ENCODE results near the gene UNC93A.

The UNC93A gene

DNA sequence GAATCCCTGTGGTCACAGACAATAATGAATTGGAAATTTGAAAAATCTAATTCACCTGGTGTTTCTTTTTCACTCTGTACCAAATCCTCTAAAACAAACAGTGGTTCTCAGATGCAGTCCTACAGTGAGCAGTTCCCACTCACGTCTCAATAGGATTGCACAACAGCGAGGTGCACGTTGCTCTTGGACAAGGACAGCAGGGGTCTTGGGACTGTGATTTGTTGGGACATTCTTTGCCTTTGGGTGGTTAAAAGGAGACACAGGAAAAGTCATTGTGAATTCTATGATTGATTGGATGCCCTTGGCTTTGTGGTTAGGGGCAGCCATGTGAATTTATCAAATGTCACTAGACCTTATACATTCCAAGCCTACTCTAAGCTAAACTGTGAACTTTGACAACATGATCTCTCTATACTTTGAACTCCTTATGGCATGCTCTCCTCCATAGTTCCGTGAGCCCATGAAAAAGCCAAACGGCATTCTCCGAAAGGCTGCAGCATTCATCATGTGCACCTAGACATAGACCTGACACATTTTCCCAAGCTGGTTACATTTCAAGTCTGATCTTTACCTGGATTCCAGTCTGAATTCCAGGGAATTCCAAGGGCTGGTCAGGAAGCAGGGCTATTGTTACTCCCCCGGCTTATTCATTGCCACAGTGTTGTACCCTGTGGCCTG is 647 bp downstream of the UNC93A start:
- TF ChIP-seq, protein P1, sequence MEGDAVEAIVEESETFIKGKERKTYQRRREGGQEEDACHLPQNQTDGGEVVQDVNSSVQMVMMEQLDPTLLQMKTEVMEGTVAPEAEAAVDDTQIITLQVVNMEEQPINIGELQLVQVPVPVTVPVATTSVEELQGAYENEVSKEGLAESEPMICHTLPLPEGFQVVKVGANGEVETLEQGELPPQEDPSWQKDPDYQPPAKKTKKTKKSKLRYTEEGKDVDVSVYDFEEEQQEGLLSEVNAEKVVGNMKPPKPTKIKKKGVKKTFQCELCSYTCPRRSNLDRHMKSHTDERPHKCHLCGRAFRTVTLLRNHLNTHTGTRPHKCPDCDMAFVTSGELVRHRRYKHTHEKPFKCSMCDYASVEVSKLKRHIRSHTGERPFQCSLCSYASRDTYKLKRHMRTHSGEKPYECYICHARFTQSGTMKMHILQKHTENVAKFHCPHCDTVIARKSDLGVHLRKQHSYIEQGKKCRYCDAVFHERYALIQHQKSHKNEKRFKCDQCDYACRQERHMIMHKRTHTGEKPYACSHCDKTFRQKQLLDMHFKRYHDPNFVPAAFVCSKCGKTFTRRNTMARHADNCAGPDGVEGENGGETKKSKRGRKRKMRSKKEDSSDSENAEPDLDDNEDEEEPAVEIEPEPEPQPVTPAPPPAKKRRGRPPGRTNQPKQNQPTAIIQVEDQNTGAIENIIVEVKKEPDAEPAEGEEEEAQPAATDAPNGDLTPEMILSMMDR (IDR thresholded peaks at IDR 0.05; ENCODE audit: low read depth, low read length), result no peak

DNA sequence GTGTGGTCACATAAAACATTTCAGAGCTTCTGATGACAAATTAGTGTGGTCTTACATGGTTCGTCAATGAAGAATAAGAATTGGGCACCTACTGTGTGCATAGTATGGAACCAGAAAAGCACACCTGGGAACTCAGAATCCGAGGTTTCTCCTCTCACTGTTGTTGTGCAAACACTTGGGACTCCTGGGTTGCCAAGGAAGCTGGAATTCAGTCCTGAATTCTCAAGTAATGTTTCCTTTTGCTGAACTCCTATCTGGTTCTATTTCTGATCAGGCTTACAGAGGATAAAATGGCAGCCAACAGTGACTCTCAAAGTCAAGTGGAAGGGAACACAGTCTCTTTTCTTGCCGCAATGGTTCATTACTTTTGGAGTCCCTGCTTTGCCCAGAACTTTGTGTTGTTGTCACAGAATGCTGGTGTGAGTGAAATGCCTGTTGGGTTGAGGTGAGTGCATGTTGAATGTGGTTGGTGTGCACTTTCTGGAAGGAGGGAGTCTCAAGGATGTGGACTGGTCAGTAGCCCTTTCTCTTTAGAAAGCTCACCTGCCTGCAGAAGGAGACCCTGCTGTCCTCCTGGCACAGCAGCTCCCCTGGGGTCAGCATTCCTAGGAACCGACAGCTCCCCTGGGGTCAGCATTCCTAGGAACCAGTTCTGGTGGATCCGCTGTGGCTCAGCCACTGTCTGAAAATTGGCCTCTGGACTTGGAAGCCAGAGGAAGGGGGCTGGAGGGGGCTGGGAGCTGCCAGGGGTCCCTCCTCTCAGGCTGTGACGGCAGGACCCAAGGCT is 1.4 kb downstream of the UNC93A start:
- H3K4me3 ChIP-seq (ENCODE audit: low read depth, low read length), result no peak overlapping the region
- TF ChIP-seq, protein P1 (IDR thresholded peaks at IDR 0.05; ENCODE audit: low read depth, low read length), result no peak

More for the DNA sequence above, 647 bp downstream of the UNC93A start:
- H3K4me3 ChIP-seq (ENCODE audit: low read depth, low read length), result no peak overlapping the region

DNA sequence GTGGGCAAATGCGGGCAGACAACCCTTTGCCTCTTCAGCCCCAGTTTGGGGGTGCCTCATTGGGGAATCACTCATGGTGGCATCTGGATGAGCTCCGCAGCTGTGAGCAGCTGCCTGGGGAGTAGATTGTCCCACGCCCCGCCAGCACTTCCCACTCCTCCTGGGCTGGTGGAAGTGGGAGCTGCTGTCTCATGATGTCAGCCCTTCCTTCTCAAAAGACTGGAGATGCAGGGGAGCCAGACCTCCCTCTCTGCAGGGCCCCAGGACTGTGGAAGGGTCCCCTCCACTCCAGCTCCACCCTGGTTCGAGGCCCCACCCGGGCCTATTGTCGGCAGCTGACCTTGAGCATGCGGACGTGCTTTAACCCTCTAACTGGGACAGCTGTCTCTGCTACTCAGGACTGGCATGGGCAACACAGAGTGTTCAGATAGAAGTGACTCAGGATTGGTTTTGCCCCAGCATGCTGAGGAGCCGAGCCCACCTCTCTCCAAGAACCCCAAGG is 2.0 kb downstream of the UNC93A start:
- TF ChIP-seq, protein P1 (IDR thresholded peaks at IDR 0.05; ENCODE audit: low read depth, low read length), result no peak
- no peak overlapping the region for H3K4me3 ChIP-seq (ENCODE audit: low read depth, low read length)

DNA sequence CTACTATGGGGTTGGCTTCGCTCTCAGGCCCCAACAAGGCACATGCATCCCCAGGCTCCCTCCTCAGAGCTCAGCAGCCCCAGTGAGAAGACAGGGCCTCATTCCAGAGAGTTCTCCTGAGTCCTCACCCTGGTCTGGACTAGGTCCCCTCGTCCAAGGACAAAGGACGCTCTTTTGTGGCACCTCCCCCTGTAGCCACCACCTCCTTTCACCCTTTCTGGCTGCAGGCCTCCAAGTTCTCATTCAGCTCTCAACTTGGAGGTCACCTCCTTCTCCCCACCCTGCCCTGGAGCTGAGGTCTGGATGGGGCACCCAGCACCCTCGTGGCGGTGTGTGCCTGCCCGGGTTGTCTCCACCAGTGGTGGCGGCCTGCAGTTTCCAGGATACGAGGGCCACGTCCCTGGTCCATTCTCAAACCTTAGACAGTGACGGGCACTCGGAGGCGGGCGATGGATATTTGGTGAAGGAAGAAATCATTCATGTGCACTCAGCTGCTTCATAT is 2.5 kb downstream of the UNC93A start:
- TF ChIP-seq, protein P1 (IDR thresholded peaks at IDR 0.05; ENCODE audit: low read depth, low read length), result no peak

DNA sequence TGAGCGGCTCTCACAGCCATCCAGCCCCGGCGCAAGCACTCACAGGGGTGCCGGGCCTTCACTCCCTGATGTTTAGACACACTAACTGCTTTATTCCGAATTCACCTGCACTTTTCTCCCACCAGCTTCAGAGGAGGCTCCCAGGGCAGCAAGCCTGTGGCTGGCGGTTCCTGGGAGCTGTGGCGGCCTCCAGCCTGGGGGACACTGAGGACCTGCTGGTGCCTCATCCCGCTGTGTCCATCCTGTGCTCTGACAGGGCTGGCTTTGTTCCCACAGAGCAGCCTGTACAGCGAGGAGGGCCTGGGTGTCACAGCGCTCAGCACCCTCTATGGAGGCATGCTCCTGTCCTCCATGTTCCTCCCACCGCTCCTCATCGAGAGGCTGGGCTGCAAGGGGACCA is 3.1 kb downstream of the UNC93A start:
- H3K4me3 ChIP-seq (ENCODE audit: low read depth, low read length), result no peak overlapping the region
- TF ChIP-seq, protein P1 (IDR thresholded peaks at IDR 0.05; ENCODE audit: low read depth, low read length), result no peak

More for the DNA sequence above, 2.5 kb downstream of the UNC93A start:
- H3K4me3 ChIP-seq (ENCODE audit: low read depth, low read length), result no peak overlapping the region

DNA sequence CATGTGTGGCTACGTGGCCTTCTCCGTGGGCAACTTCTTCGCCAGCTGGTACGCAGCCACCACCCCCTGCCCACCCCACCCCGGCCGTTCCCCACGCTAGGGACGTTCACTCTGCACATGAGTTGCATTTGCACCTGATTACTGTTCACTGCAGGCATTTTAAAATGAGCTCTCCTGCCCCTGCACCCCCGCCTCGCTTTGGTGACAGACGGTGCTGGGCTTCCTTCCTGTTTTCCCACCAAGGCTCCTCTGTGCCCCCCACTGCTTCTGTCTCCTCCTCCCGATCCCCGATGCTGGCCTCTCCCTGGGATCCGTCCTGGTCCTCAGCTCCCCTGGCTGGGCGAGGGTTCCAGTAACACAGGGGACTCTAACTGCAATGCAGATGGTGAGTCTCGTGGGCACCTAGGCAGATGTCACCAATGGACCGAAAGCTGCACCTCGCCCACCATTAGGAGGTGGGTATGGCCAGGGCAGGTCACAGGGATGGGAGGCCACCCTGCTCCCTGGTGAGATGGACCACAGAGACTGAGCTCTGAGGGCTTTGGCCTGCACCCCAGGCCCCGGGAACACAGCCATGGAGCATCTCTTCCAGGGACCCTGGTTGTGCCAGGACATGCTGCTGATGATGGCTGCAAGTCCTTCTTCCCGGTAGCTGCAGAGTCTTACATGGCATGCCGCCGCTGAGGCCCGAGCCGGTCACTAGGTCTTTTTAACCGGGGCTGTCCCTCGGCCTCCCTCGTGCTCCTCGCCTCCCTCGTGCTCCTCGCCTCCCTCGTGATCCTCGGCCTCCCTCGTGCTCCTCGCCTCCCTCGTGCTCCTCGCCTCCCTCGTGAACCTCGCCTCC is 3.8 kb downstream of the UNC93A start:
- H3K4me3 ChIP-seq (ENCODE audit: low read depth, low read length), result no peak overlapping the region
- TF ChIP-seq, protein P1 (IDR thresholded peaks at IDR 0.05; ENCODE audit: low read depth, low read length), result no peak

All from WI38 (cell line).